GM13977 (cell line): ENCODE data around the gene SPTA1.

ENCODE experiments used
- DNase-seq: peaks from one replicate; pipeline ENCODE4 v3.0.0; 2012; ENCODE audit warnings: low spot score
- CTCF ChIP-seq: IDR thresholded peaks from 2 replicates; pipeline ENCODE4 v1.5.1; 2012; ENCODE audit warnings: mild to moderate bottlenecking, control low read depth; ENCODE audit not compliant: insufficient read depth; ENCODE audit errors: extremely low read depth, missing control alignments
- in situ Hi-C: fragments of 300-500 bp; cut with MboI; formaldehyde crosslinking; loops from one replicate; pipeline ENCODE4 v1.12.0; 2022; ENCODE audit warnings: low sequenced_read_pairs, low pct_unique_long_range_greater_than_20kb, mixed read lengths, inconsistent platforms; ENCODE audit not compliant: unreplicated experiment

SPTA1 gene

GRCh38 chr1:158646465-158646864 lies 40.0 kb downstream of the SPTA1 start:
- no peak for TF ChIP-seq CTCF
- DNase-seq, result no peak
- in situ Hi-C loops, result no loop called here

- in situ Hi-C loops, result no loop called here
- DNase-seq, result no peak
- TF ChIP-seq CTCF, result no peak
Measured at GRCh38 chr1:158644449-158644848, 42.1 kb downstream of the SPTA1 start.

GRCh38 chr1:158638904-158639303 lies 47.6 kb downstream of the SPTA1 start:
- in situ Hi-C loops, result no loop called here
- no peak for TF ChIP-seq CTCF
- no peak for DNase-seq

- no peak for TF ChIP-seq CTCF
- no peak for DNase-seq
- in situ Hi-C loops, result no loop called here
Measured at GRCh38 chr1:158638146-158638545, 48.4 kb downstream of the SPTA1 start.

- no peak for TF ChIP-seq CTCF
- in situ Hi-C loops, result no loop called here
- no peak for DNase-seq
Measured at GRCh38 chr1:158613764-158614163, 72.8 kb downstream of the SPTA1 start.

- in situ Hi-C loops, result no loop called here
- TF ChIP-seq CTCF, result no peak
- DNase-seq, result no peak
Measured at GRCh38 chr1:158611916-158612315, 74.6 kb downstream of the SPTA1 start.

GRCh38 chr1:158607296-158607695 lies 79.2 kb downstream of the SPTA1 start:
- no peak for TF ChIP-seq CTCF
- in situ Hi-C loops, result no loop called here
- no peak for DNase-seq
